ENCODE results near the gene ELANE. TPM values are rescaled to one million over a fixed set of nuclear protein-coding genes. Genes with fewer than 3 reads are reported as not detected.
A peak's percentile ranks its signal among the peaks of the same experiment; 100 is the strongest.

The ELANE gene
- total and polyA plus RNA-seq, 9 of the 15 experiments (the other 6 are each of a cell fraction or from before 2014, with no cell fraction given), result not detected

DNA sequence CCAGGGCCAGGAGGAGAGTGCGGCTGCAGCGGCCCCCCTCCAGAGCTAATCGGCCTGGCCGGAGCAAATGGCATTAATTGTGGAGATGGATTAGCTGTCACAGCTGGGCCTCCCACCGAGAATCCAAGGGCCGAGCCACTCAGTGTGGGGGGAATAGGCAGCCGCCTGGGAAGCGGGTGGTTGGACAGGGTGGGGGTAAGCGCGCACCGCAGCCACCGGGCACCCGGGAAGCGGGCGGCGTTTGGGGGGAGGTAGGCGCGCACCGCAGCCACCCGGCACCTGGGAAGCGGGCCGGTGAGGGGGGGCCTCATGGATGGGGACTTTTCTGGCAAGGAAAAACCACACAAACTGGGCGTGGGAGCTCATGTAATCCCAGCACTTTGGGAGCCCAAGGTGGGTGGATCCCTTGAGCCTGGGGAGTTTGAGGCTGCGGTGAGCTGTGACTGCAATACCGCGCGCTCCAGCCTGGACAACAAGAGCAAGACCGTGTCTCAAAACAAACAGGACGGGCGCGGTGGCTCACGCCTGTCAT is 51.2 kb downstream of the ELANE start (continued):
- TF ChIP-seq, protein P1, sequence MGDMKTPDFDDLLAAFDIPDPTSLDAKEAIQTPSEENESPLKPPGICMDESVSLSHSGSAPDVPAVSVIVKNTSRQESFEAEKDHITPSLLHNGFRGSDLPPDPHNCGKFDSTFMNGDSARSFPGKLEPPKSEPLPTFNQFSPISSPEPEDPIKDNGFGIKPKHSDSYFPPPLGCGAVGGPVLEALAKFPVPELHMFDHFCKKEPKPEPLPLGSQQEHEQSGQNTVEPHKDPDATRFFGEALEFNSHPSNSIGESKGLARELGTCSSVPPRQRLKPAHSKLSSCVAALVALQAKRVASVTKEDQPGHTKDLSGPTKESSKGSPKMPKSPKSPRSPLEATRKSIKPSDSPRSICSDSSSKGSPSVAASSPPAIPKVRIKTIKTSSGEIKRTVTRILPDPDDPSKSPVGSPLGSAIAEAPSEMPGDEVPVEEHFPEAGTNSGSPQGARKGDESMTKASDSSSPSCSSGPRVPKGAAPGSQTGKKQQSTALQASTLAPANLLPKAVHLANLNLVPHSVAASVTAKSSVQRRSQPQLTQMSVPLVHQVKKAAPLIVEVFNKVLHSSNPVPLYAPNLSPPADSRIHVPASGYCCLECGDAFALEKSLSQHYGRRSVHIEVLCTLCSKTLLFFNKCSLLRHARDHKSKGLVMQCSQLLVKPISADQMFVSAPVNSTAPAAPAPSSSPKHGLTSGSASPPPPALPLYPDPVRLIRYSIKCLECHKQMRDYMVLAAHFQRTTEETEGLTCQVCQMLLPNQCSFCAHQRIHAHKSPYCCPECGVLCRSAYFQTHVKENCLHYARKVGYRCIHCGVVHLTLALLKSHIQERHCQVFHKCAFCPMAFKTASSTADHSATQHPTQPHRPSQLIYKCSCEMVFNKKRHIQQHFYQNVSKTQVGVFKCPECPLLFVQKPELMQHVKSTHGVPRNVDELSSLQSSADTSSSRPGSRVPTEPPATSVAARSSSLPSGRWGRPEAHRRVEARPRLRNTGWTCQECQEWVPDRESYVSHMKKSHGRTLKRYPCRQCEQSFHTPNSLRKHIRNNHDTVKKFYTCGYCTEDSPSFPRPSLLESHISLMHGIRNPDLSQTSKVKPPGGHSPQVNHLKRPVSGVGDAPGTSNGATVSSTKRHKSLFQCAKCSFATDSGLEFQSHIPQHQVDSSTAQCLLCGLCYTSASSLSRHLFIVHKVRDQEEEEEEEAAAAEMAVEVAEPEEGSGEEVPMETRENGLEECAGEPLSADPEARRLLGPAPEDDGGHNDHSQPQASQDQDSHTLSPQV (IDR thresholded peaks at IDR 0.05), result 0 out of 2 replicates have a peak, but pooled peaks have one; percentile 38
- TF ChIP-seq JUN (IDR thresholded peaks at IDR 0.05; ENCODE audit: borderline replicate concordance, low read depth, low read length) (no peak), JUN (CRISPR knock-in tag; IDR thresholded peaks at IDR 0.05; ENCODE audit: borderline replicate concordance) (peak; percentile 53; the same call in 1 of the 2 replicates)

DNA sequence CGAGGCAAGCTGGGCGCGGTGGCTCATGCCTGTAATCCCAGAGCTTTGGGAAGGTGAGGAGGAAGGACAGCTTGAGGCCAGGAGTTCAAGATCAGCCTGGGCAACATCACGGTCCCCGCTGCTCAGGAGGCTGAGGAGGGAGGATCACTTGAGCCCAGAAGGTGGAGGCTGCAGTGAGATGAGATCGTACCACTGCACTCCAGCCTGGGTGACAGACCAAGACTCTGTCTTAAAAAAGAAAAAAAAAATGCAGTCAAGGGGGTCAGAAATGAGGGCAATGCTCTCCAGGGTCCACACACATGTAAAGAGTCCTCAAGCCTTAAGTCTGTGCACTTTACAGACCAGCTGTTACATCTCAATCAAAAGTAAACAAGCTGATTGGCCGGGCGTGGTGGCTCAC is 52.4 kb downstream of the ELANE start:
- CTCF ChIA-PET (ENCODE audit: low intra/inter-chr PET ratio), result no interaction called here
- TF ChIP-seq, protein P2, sequence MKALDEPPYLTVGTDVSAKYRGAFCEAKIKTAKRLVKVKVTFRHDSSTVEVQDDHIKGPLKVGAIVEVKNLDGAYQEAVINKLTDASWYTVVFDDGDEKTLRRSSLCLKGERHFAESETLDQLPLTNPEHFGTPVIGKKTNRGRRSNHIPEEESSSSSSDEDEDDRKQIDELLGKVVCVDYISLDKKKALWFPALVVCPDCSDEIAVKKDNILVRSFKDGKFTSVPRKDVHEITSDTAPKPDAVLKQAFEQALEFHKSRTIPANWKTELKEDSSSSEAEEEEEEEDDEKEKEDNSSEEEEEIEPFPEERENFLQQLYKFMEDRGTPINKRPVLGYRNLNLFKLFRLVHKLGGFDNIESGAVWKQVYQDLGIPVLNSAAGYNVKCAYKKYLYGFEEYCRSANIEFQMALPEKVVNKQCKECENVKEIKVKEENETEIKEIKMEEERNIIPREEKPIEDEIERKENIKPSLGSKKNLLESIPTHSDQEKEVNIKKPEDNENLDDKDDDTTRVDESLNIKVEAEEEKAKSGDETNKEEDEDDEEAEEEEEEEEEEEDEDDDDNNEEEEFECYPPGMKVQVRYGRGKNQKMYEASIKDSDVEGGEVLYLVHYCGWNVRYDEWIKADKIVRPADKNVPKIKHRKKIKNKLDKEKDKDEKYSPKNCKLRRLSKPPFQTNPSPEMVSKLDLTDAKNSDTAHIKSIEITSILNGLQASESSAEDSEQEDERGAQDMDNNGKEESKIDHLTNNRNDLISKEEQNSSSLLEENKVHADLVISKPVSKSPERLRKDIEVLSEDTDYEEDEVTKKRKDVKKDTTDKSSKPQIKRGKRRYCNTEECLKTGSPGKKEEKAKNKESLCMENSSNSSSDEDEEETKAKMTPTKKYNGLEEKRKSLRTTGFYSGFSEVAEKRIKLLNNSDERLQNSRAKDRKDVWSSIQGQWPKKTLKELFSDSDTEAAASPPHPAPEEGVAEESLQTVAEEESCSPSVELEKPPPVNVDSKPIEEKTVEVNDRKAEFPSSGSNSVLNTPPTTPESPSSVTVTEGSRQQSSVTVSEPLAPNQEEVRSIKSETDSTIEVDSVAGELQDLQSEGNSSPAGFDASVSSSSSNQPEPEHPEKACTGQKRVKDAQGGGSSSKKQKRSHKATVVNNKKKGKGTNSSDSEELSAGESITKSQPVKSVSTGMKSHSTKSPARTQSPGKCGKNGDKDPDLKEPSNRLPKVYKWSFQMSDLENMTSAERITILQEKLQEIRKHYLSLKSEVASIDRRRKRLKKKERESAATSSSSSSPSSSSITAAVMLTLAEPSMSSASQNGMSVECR (CRISPR knock-in tag; IDR thresholded peaks at IDR 0.05), result no peak
- TF ChIP-seq KDM5B (IDR thresholded peaks at IDR 0.05; ENCODE audit: insufficient replicate concordance, low read depth, low read length), result no peak
- TF ChIP-seq, protein P3, sequence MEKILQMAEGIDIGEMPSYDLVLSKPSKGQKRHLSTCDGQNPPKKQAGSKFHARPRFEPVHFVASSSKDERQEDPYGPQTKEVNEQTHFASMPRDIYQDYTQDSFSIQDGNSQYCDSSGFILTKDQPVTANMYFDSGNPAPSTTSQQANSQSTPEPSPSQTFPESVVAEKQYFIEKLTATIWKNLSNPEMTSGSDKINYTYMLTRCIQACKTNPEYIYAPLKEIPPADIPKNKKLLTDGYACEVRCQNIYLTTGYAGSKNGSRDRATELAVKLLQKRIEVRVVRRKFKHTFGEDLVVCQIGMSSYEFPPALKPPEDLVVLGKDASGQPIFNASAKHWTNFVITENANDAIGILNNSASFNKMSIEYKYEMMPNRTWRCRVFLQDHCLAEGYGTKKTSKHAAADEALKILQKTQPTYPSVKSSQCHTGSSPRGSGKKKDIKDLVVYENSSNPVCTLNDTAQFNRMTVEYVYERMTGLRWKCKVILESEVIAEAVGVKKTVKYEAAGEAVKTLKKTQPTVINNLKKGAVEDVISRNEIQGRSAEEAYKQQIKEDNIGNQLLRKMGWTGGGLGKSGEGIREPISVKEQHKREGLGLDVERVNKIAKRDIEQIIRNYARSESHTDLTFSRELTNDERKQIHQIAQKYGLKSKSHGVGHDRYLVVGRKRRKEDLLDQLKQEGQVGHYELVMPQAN (IDR thresholded peaks at IDR 0.05; ENCODE audit: borderline replicate concordance), result peak; percentile 29; the same call in 1 of the 2 replicates
- no peak for TF ChIP-seq ZC3H11A (IDR thresholded peaks at IDR 0.05; ENCODE audit: low read depth, low read length)
- TF ChIP-seq KHSRP (IDR thresholded peaks at IDR 0.05), result no peak
- TF ChIP-seq KDM1A (IDR thresholded peaks at IDR 0.05), result peak; percentile 14 to 31; a peak in 1 of 4 replicates
- no peak for TF ChIP-seq BRD4 (IDR thresholded peaks at IDR 0.05)

More for the DNA sequence above, 52.4 kb downstream of the ELANE start:
- WGBS (ENCODE audit: insufficient coverage, low coverage, missing lambda C conversion rate), result 96% methylated on average over 8 of the region's 8 CpGs
- Histone ChIP-seq H2AFZ (ENCODE audit: low read depth, low read length) (no peak overlapping the region), H3K9me3 (replicated peaks; ENCODE audit: control insufficient read depth, insufficient read depth, low read depth, low read length) (no peaks in the 10 kb centered on the region), H3K9ac (ENCODE audit: insufficient read depth in 1 of 2, low read depth in 2 of 2, low read length in 2 of 2) (peak overlapping the region in 1 of 2 experiments; percentile 85; a peak in 1 of 4 replicates), H3K4me3 (no peak overlapping the region), H3K36me3 (ENCODE audit: control insufficient read depth, insufficient read depth, low read length) (peaks cover 53% of the 10 kb centered on the region; the same call in 2 of the 3 replicates), H3K4me2 (ENCODE audit: insufficient read depth, low read length) (no peak overlapping the region), H3K27me3 (ENCODE audit: control insufficient read depth in 2 of 2, insufficient read depth in 2 of 2, low read length in 2 of 2) (no peaks in the 10 kb centered on the region), H3K27ac (ENCODE audit: extremely low read depth, low read depth, low read length) (peak overlapping the region; percentile 61; the same call in 2 of the 3 replicates), H4K20me1 (replicated peaks; ENCODE audit: control insufficient read depth, insufficient read depth, low read length) (peaks cover 15% of the 10 kb centered on the region), H3K79me2 (ENCODE audit: control insufficient read depth, insufficient read depth, low read length) (peaks cover 91% of the 10 kb centered on the region), H3K4me1 (replicated peaks in 1 of 2; ENCODE audit: control insufficient read depth in 2 of 2, insufficient read depth in 2 of 2, low read length in 2 of 2) (peaks cover 61 to 89% of the 10 kb centered on the region in 2 experiments), H3K9me1 (ENCODE audit: control insufficient read depth, insufficient read depth, low read length) (peaks cover 5% of the 10 kb centered on the region)
- POLR2A ChIA-PET, result interaction anchor here (0.6 to 3.2 kb wide), 3 partner anchors 11 to 398 kb away, joined by 4 to 15 read pairs (median 4); partner anchors contain the start of genes MED16 and RNU6-9
- ATAC-seq (no peak), FAIRE-seq (no peak), DNase-seq (ENCODE audit: extremely low read depth in 1 of 4, low spot score in 3 of 4) (no peak)
- in situ Hi-C loops (cut with MboI), result no loop called here
- BruUV-seq (replicated peaks), result no TSS peak
- intact Hi-C loops (cut with micrococcal nuclease), result no loop called here
